EL (cell line): ENCODE data around the gene CYSRT1.
A peak's percentile ranks its signal among the peaks of the same experiment; 100 is the strongest.

Experiments used
- DNase-seq: peaks from one replicate; pipeline ENCODE4 v3.0.0-alpha.2; 2016

CYSRT1 gene

DNA sequence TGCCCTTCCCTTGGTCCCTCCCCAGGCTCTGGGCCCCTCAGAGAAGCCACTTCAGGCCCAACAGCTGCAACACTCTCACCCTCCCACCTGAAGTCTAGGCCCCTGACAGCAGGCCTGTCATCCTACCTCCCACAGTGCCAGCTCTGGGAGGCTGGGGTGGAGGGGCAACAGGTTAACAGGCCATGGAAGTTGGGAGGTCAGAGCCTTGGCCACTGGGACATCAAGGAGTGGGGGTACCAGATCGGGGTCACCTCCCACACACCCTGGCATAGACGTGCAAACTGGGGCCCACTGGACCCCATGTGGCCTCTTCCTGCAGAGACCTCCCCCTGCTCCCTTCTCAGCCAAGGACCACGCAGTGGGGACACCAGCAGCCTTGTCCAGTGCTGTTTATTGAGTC is 33.7 kb upstream of the CYSRT1 start:
- no peak for DNase-seq

DNA sequence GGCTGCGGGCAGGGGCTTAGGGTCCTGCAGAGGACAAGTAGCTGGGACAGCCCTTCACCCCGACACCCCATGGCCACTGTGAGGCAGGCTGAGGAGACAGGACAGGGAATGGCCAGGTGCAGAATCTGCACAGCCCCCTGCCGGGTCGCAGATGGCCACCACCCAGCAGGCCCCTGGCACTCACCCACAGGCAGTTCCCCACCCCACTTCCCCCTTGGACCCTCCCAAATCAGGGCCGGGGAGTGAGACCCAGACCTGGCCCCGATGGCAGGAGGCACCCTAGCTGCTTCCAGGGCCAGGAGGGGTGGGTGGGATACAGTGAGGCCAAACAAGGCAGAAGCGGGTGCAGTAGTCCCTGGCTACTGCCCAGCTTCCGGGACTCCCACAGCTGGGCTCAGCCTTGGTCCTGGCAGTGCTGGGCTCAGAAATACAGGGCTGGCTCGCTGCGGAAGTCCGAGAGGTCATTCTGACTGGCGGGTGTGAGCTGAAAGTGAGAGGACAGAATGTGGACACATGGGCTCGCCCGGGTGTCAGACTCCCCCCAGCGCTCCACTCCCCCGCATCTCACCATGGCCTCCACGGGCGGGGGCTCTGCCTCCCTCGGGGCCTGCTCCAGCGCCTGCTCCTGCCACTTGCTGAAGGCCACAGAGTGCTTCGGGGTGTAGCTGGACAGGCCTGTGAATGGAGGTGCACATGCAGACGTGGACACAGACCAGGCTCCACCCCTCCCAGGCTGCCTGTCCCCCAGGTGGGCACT is 33.1 kb upstream of the CYSRT1 start:
- DNase-seq = no peak

GRCh38 chr9:137192448-137192780 is 32.6 kb upstream of the CYSRT1 start:
- no peak for DNase-seq

- no peak for DNase-seq
Measured at GRCh38 chr9:137192859-137193258, 32.1 kb upstream of the CYSRT1 start.

- DNase-seq = no peak
Measured at GRCh38 chr9:137193771-137194170, 31.2 kb upstream of the CYSRT1 start.

DNA sequence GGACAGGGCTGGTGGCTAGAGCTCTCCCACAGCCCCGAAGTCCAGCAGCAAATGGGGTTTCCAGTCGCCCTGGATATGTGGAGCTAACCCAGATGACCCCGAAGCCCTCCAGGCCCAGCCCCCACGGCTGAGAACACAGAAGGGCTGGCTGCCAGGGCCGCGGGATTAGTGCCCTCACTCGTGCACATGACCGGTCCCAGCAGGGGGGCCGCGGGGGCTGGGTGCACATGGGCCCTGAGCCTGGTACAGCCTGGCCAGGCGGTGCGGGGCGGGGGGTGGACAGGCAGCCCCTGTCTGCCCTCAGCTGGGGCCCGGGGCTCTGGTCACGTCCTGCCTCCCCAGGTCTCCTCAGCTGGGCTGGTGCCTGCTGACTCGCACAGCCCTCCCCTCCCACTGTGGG is 30.6 kb upstream of the CYSRT1 start:
- no peak for DNase-seq

GRCh38 chr9:137194909-137195308 is 30.1 kb upstream of the CYSRT1 start:
- no peak for DNase-seq

DNA sequence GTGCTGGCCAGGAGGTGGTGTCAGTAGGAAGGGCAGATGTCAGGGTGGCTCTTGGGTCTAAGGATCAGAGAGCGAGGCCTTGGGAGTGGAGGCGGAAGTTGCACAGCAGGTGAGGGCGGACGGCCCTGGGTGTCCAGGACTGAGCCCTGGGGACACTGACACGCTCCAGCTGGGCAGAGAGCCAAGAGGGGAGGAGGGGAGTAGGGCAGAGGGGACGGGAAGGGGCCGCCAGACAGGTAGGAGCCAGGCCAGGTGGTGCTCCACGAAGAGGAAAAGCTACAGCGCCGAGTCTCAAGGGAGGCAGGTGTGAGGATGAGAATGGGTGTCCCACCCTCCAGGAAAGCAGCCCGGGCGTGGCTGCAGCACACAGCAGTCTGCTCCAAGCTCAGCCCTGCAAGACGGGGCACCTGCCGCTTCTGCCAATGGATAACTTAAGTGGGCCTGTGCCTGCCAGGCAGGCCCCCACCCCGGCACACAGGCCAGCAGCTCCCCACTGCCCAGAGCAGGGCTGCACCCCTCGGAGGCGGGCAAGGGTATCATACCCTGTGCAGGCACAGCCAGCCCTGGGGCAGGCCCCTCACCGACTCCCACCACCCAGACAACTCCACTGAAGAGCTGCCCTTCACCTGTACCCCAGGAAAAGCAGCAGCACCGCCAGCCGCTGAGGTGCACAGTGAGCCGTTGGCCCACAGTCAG is 29.3 kb upstream of the CYSRT1 start:
- no peak for DNase-seq

GRCh38 chr9:137198051-137198901 is 26.7 kb upstream of the CYSRT1 start:
- DNase-seq = no peak

DNA sequence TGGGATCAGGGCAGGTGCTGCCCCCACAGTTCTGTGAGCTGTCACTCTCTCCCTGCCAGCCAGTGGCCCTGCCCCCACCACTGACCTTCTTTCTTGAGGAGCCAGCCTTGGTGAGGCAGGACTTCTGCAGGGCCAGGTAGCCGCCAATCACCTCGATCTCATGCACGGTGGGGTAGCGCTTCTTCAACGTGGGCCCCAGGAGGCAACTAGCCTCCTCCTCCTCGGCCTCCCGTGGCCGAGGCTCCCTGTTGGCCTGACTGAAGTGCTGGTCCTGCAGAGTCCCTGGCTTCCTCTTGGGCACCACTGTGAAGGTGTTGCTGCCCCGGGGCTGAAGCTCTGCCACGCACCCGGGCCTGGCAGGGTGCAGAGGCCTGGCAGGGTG is 26.1 kb upstream of the CYSRT1 start:
- no peak for DNase-seq

GRCh38 chr9:137199411-137200121 is 25.4 kb upstream of the CYSRT1 start:
- peak; percentile 34 for DNase-seq

- peak; percentile 99 for DNase-seq
Measured at GRCh38 chr9:137200311-137201204, 24.4 kb upstream of the CYSRT1 start, which contains the start of gene TPRN. Gene TPRN (minus strand): TSS chr9:137200741. CDS start chr9:137200711, 30 bp downstream.

DNA sequence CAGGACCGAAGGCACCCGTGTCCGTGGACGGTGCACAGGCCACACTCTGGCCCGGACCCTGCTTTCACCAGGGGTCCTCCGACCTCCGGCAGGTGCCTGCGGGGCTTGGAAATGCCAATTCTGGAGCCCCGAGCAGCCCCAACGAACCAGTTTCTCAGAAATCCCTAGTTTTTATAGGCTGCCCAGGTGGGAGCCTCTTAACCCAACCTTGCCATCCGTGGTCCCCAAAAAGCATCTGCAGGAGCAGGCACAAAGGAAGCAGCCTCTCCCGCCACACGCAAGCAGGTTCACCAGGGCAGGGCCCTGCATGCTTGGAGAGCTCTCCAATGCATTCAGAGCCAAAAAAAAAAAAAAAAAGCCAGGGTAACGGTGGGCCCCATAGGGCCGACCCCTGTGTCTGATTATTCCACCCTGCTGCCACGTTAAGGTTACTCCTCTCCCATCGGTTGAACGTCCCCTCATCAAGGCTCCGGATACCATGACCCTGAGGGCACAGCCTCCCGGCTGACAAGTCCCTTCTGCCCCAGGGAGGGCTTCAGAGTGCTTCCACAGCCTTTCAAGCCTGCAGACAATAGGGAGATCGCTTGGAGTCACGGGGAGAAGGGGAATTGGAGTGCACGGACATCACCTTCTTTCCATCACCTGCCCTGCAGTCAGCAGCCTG is 23.6 kb upstream of the CYSRT1 start:
- no peak for DNase-seq

GRCh38 chr9:137202966-137203365 is 22.0 kb upstream of the CYSRT1 start:
- DNase-seq = no peak

DNA sequence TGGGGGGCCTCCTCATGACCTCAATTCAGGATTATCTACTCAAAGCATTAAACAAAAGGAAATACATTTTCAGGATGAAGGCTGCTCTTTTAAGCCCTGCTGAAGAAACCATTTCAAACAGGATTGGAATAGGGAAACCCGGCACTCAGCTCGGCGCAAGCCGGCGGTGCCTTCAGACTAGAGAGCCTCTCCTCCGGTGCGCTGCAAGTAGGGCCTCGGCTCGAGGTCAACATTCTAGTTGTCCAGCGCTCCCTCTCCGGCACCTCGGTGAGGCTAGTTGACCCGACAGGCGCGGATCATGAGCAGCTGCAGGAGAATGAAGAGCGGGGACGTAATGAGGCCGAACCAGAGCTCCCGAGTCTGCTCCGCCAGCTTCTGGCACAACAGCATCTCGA is 20.2 kb upstream of the CYSRT1 start:
- no peak for DNase-seq

DNA sequence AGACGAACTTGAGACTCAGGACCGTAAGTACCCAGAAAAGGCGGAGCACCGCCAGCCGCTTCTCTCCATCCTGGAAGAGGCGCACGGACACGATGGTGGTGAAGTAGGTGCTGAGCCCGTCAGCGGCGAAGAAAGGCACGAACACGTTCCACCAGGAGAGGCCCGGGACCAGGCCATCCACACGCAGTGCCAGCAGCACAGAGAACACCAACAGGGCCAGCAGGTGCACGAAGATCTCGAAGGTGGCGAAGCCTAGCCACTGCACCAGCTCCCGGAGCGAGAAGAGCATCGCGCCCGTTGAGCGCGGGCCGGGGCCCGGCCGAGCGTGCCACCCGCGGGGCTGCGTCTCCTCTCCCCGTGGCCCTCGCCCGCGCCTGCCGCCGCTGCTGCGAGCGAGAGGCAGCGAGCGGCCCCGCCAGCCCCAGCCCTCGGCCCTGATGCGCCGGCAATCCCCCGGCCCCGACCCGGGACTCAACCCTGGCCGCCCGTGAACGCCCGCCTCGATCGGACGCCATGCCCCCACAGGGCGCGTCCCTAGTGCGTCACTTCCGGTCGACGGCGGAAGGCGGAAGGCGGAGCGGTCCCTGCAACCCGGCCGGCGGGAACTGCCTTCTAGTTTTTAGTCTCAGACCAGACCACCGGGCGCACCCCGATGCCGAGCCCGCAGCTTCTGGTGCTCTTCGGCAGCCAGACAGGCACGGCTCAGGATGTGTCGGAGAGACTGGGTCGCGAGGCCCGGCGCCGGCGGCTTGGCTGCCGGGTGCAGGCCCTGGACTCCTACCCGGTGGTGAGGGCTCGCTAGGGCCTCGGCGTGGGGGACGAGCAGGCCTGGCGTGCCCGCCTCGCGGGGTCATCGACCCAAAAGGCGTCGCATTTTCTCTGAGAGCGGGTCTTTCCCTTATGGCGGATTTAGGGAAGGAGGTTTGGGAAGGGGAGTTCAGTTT is 19.6 kb upstream of the CYSRT1 start, which contains the start of the genes NDOR1 and TMEM203:
Gene NDOR1, plus strand, starts transcription at position 575 of the 944 bp plus-strand sequence. Its CDS starts 78 bp downstream, at position 653.
Gene TMEM203, minus strand, starts transcription at position 523 of the 944 bp plus-strand sequence. Its CDS starts 234 bp downstream, at position 289.
- DNase-seq = peak; percentile 85

DNA sequence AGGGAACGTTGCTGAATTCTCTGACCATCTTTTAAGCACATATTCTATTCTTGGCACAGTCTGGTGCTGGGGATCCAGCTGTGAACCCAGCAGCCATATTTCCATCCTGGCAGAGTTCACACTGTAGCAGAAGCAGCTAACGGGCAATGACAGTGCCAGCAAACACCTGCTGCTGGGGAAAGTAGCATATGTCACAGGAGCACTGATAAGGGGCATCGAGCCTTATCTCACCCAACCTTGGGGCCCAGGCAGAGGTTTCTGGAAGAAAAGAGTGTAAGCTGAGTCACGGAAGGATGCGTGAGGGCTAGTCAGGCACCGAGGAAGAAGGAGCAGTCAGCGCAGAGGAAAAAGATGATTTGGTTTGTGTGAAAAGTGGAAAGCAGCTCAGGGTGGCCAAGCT is 18.4 kb upstream of the CYSRT1 start:
- no peak for DNase-seq

DNA sequence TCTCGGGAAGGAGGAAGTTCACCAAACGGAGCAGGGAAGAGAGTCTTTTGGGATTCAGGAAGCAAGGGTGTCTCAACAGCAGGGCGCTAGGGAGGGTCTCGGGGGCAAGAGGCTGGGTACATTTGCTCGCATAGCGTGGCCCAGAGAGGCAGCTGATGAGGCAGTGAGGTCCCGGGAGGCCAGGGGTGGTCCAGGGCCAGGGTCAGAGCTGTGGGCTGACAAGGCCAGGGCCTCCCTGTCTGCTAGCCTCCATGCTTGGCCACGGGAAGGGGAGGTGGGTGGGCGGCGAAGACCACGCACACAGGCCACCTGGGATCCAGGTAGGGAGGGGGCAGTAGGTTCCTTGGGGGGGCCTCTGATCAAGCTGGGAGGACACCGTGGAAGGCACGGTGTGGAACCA is 13.4 kb upstream of the CYSRT1 start:
- DNase-seq = no peak

- no peak for DNase-seq
Measured at GRCh38 chr9:137212520-137212919, 12.5 kb upstream of the CYSRT1 start.
